HepG2 (cell line): ENCODE results near the gene MFNG.

Source experiments
- ATF3 ChIP-seq: sonication (generic); formaldehyde crosslinking; IDR thresholded peaks from 2 replicates; pipeline ENCODE4 v1.4.0; 2020; ENCODE audit warnings: missing genetic modification reagents
- CREB1 ChIP-seq, 2 experiments: fragments of 450-650 bp in 1 of 2; IDR thresholded peaks; 2 replicates each; pipeline ENCODE4 v1.6.1; 2016 to 2017; ENCODE audit warnings: control low read depth in 1 of 2, mild to moderate bottlenecking in 1 of 2, missing compliant biosample characterization in 1 of 2, missing genetic modification characterization in 1 of 2
- CTCF ChIP-seq: sonication (generic); formaldehyde crosslinking; IDR thresholded peaks from 2 replicates; pipeline ENCODE4 v1.5.0; 2020; ENCODE audit warnings: mild to moderate bottlenecking, missing genetic modification reagents, moderate library complexity
- ETV6 ChIP-seq: sonication (generic); formaldehyde crosslinking; conservative IDR thresholded peaks from 2 replicates; pipeline ENCODE4 v1.4.0; 2020; ENCODE audit warnings: missing genetic modification reagents
- GMEB1 ChIP-seq: sonication (generic); formaldehyde crosslinking; IDR thresholded peaks from 2 replicates; pipeline ENCODE4 v1.5.1; 2020; ENCODE audit warnings: missing genetic modification reagents, mild to moderate bottlenecking, borderline replicate concordance
- JUNB ChIP-seq: sonication (generic); formaldehyde crosslinking; IDR thresholded peaks from 2 replicates; pipeline ENCODE4 v1.8.0; 2022; ENCODE audit warnings: missing genetic modification reagents, mild to moderate bottlenecking, borderline replicate concordance
- MAFF ChIP-seq: IDR thresholded peaks from 2 replicates; pipeline ENCODE4 v1.6.1; 2011; ENCODE audit warnings: low read depth, low read length, improper control_type of control experiment
- POLR2A ChIP-seq, 2 experiments: IDR thresholded peaks; 2 replicates each; pipeline ENCODE4 v1.6.1; 2011; ENCODE audit warnings: low read depth in 2 of 2, low read length in 2 of 2, mild to moderate bottlenecking in 1 of 2, moderate library complexity in 1 of 2; ENCODE audit not compliant: insufficient read depth in 1 of 2
- PRPF4 ChIP-seq: fragments of 200-400 bp; formaldehyde crosslinking; IDR thresholded peaks from 2 replicates; pipeline ENCODE4 v1.6.1; 2016; ENCODE audit warnings: low read length, low read depth; ENCODE audit not compliant: poor library complexity, severe bottlenecking
- RAD21 ChIP-seq: fragments of 450-650 bp; formaldehyde crosslinking; IDR thresholded peaks from 2 replicates; pipeline ENCODE4 v1.5.0; 2020; ENCODE audit warnings: mild to moderate bottlenecking
- SP2 ChIP-seq: sonication (generic); formaldehyde crosslinking; IDR thresholded peaks from 2 replicates; pipeline ENCODE4 v1.5.1; 2020; ENCODE audit warnings: mild to moderate bottlenecking, missing genetic modification reagents
- USF2 ChIP-seq, 2 experiments: sonication (generic) in 1 of 2; formaldehyde crosslinking in 1 of 2; IDR thresholded peaks; 2 replicates each; pipeline versions ENCODE4 v1.5.1 to v1.6.1; 2011 to 2020; ENCODE audit warnings: borderline replicate concordance in 1 of 2, low read depth in 1 of 2, low read length in 1 of 2, mild to moderate bottlenecking in 1 of 2, missing genetic modification reagents in 1 of 2, moderate library complexity in 1 of 2
- YEATS2 ChIP-seq: sonication (generic); formaldehyde crosslinking; IDR thresholded peaks from 2 replicates; pipeline ENCODE4 v1.4.0; 2020; ENCODE audit warnings: missing genetic modification reagents, borderline replicate concordance

GRCh38 chr22:37491106-37491505 lies 4.9 kb upstream of the MFNG start:
- no peak for TF ChIP-seq POLR2A (IDR thresholded peaks at IDR 0.05; ENCODE audit: insufficient read depth in 1 of 2, low read depth in 2 of 2, low read length in 2 of 2)
- no peak for TF ChIP-seq CREB1 (IDR thresholded peaks at IDR 0.05)
- no peak for TF ChIP-seq CREB1 (CRISPR knock-in tag; IDR thresholded peaks at IDR 0.05)
- TF ChIP-seq USF2 (IDR thresholded peaks at IDR 0.05; ENCODE audit: low read depth, low read length) = no peak
- TF ChIP-seq USF2 (CRISPR knock-in tag; IDR thresholded peaks at IDR 0.05; ENCODE audit: borderline replicate concordance) = no peak
- TF ChIP-seq RAD21 (CRISPR knock-in tag) = no peak
- TF ChIP-seq CTCF (CRISPR knock-in tag) = no peak
- TF ChIP-seq PRPF4 = no peak
- no peak for TF ChIP-seq YEATS2 (CRISPR knock-in tag)
- no peak for TF ChIP-seq SP2 (CRISPR knock-in tag)
- no peak for TF ChIP-seq ATF3 (CRISPR knock-in tag)
- no peak for TF ChIP-seq MAFF
- TF ChIP-seq ETV6 = no peak
- no peak for TF ChIP-seq GMEB1 (CRISPR knock-in tag)
- TF ChIP-seq JUNB = no peak
